Measurements from ENCODE around the gene CD300E.

CD300E gene, protein sequence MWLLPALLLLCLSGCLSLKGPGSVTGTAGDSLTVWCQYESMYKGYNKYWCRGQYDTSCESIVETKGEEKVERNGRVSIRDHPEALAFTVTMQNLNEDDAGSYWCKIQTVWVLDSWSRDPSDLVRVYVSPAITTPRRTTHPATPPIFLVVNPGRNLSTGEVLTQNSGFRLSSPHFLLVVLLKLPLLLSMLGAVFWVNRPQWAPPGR

DNA sequence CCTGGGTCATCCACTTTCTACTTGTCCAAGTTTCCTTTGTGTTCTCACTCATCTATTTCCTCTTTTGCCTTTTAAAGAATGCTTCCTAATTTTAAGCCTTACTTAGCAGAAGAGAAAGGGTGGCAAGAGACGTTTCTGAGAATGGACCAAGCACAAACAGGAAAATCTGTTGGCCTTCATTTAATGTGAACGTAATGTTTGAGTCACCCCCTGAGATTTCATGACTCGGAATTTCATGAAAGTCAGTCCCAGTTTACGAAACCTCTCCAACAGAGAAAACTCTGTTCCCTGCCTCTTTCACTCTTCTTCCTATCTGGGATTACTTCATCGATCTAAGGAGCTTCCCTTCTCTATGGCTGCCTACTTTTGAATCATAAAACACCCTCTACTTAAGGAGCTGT lies at the start of gene CD300E:
Gene CD300E, minus strand, starts transcription at position 46 of the 401 bp plus-strand sequence. CDS start 117 bp downstream, outside the sequence.
- Histone ChIP-seq H3K4me1 (ENCODE audit: insufficient read depth, low read length) (no peaks in the 10 kb centered on the region), H3K4me3 (ENCODE audit: low read depth in 1 of 2, low read length in 2 of 2) (no peak within 1 kb of the TSS), H3K9me3 (ENCODE audit: low read length) (no peaks in the 10 kb centered on the region), H3K36me3 (ENCODE audit: insufficient read depth, low read length) (no peaks in the 10 kb centered on the region), H3K9ac (ENCODE audit: low read length) (no peak within 1 kb of the TSS), H3K27ac (ENCODE audit: low read depth, low read length) (no peak within 1 kb of the TSS), H3K27me3 (ENCODE audit: control insufficient read depth in 1 of 2, insufficient read depth in 2 of 2, low read length in 2 of 2) (peaks cover 0 to 4% of the 10 kb centered on the region in 2 donors)

DNA sequence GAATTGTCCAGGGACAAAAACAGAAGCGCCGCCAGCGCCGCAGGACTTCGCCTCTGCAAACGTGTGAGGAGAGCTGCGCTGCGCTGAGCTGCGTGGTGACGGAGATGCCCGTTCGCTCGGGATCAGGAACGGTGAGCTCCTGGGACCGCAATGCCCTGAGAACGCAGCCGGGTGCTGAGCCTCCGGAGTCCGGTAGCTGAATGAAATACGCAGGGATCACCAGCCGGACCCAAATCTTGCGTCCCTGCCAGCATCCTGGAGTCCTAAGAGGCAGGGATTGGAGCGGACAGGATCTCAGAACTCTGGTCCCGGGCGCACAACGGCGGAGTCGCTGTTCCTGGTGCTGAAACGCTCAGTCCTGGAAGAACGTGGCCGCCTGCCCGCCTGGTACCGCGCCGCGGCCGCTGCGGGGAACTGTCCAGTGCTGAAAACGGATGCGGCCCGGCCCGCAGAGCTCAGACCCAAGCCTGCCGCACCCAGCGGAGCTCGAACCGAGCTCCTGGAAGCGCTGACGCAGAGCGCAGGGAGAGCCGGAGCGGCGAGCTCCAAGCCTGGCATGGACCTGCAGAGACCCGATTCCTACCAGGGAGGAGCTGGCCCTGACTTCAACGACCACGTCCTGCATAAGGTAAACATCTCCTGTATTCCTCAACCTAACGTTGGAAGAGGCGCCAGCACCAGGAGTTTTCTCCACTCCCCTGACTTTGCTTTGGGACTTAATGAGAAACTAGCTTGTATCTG lies 47.7 kb upstream of the CD300E start:
- H3K4me3 ChIP-seq (ENCODE audit: low read depth in 1 of 2, low read length in 2 of 2) = no peak overlapping the region
- no peaks in the 10 kb centered on the region for H3K9me3 ChIP-seq (ENCODE audit: low read length)
- no peaks in the 10 kb centered on the region for H3K36me3 ChIP-seq (ENCODE audit: insufficient read depth, low read length)
- no peak overlapping the region for H3K9ac ChIP-seq (ENCODE audit: low read length)
- no peaks in the 10 kb centered on the region for H3K27me3 ChIP-seq (ENCODE audit: control insufficient read depth in 1 of 2, insufficient read depth in 2 of 2, low read length in 2 of 2)
- H3K27ac ChIP-seq (ENCODE audit: low read depth, low read length) = no peak overlapping the region
- no peaks in the 10 kb centered on the region for H3K4me1 ChIP-seq (ENCODE audit: insufficient read depth, low read length)

DNA sequence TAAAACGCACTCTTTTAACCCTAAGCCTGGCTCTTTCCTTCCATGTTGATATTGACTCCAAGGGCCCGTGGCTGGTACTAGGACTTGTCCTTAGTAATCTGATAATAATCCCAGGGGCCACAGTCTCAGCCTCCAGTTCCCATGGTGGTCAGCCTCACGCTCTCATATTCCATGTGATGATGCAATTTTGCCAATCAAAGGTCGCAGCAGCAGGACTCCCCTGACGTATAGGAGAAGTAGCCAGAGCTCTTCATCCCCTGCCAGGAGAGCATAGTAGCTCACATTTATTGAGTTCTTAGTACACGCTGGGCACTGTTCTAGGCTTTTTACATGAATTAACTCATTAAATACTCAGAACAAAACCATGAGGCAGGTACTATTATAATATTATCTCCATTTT lies 46.8 kb upstream of the CD300E start:
- no peak overlapping the region for H3K4me3 ChIP-seq (ENCODE audit: low read depth in 1 of 2, low read length in 2 of 2)
- H3K27ac ChIP-seq (ENCODE audit: low read depth, low read length) = no peak overlapping the region
- H3K4me1 ChIP-seq (ENCODE audit: insufficient read depth, low read length) = no peaks in the 10 kb centered on the region
- H3K27me3 ChIP-seq (ENCODE audit: control insufficient read depth in 1 of 2, insufficient read depth in 2 of 2, low read length in 2 of 2) = no peaks in the 10 kb centered on the region
- no peaks in the 10 kb centered on the region for H3K9me3 ChIP-seq (ENCODE audit: low read length)
- H3K36me3 ChIP-seq (ENCODE audit: insufficient read depth, low read length) = no peaks in the 10 kb centered on the region
- H3K9ac ChIP-seq (ENCODE audit: low read length) = no peak overlapping the region

DNA sequence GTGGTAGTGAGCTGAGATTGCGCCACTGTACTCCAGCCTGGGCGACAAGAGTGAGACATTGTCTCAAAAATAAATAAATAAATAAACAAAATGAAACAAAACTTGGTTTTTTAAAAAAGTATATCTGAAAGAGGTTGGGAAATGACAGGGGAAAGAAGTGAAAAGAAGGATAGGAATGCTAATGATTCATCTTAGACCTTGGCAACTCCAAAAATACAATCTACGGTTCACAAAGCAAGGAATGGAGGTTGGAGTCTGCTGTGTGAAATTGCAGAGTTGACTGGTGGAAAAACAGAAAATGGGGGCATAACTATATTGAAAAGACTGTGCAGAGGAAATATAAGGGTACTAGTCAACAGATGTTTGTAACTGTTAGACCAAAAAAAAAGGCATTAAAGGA lies 40.0 kb upstream of the CD300E start:
- Histone ChIP-seq H3K36me3 (ENCODE audit: insufficient read depth, low read length) (no peaks in the 10 kb centered on the region), H3K27me3 (ENCODE audit: control insufficient read depth in 1 of 2, insufficient read depth in 2 of 2, low read length in 2 of 2) (no peaks in the 10 kb centered on the region), H3K4me3 (ENCODE audit: low read depth in 1 of 2, low read length in 2 of 2) (no peak overlapping the region)

DNA sequence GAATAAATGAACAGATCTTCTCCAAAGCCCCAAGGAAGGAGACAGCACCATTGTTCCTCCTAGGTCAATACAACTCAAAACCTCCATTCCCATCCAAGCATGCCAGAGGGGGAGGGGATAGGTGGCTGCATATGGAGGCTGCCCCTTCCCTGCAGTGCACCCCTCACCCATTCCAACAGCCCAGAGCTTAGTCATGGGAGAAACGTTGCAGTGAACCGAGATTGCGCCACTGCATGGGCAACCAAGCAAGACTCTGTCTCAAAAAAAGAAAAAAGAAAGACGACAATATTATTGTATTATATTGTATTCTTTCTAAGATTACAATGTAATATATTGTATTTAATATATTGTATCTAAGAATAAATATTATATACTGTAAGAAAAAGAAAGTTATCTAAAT lies 36.4 kb upstream of the CD300E start:
- Histone ChIP-seq H3K27me3 (ENCODE audit: control insufficient read depth in 1 of 2, insufficient read depth in 2 of 2, low read length in 2 of 2) (no peaks in the 10 kb centered on the region), H3K36me3 (ENCODE audit: insufficient read depth, low read length) (no peaks in the 10 kb centered on the region), H3K4me3 (ENCODE audit: low read depth in 1 of 2, low read length in 2 of 2) (no peak overlapping the region), H3K9ac (ENCODE audit: low read length) (no peak overlapping the region), H3K9me3 (ENCODE audit: low read length) (no peaks in the 10 kb centered on the region), H3K4me1 (ENCODE audit: insufficient read depth, low read length) (no peaks in the 10 kb centered on the region), H3K27ac (ENCODE audit: low read depth, low read length) (no peak overlapping the region)

More for the DNA sequence above, 40.0 kb upstream of the CD300E start:
- Histone ChIP-seq H3K9ac (ENCODE audit: low read length) (no peak overlapping the region), H3K27ac (ENCODE audit: low read depth, low read length) (no peak overlapping the region), H3K9me3 (ENCODE audit: low read length) (no peaks in the 10 kb centered on the region), H3K4me1 (ENCODE audit: insufficient read depth, low read length) (no peaks in the 10 kb centered on the region)

DNA sequence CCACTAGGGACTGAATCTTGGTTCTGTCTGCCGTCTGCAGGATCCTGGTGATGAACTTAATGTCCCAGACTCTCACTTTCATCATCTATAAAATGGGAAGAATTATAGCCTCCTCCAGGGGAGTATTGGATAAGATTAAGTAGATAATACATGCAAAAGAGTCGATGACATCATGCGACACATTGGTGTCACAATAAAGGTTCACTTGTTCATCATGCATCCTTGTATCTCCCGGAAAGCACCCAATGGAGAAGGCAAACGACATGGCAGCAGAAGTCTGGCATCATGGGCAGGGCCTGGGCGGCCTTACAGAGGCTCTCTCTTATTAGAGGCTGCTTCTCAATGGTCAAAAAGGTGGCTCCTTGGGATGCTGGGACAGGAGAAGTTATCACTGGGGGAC lies 35.1 kb upstream of the CD300E start:
- no peak overlapping the region for H3K9ac ChIP-seq (ENCODE audit: low read length)
- H3K4me1 ChIP-seq (ENCODE audit: insufficient read depth, low read length) = no peaks in the 10 kb centered on the region
- H3K27me3 ChIP-seq (ENCODE audit: control insufficient read depth in 1 of 2, insufficient read depth in 2 of 2, low read length in 2 of 2) = peaks cover 0 to 6% of the 10 kb centered on the region in 2 donors
- no peak overlapping the region for H3K4me3 ChIP-seq (ENCODE audit: low read depth in 1 of 2, low read length in 2 of 2)
- no peak overlapping the region for H3K27ac ChIP-seq (ENCODE audit: low read depth, low read length)
- no peaks in the 10 kb centered on the region for H3K36me3 ChIP-seq (ENCODE audit: insufficient read depth, low read length)
- no peaks in the 10 kb centered on the region for H3K9me3 ChIP-seq (ENCODE audit: low read length)

DNA sequence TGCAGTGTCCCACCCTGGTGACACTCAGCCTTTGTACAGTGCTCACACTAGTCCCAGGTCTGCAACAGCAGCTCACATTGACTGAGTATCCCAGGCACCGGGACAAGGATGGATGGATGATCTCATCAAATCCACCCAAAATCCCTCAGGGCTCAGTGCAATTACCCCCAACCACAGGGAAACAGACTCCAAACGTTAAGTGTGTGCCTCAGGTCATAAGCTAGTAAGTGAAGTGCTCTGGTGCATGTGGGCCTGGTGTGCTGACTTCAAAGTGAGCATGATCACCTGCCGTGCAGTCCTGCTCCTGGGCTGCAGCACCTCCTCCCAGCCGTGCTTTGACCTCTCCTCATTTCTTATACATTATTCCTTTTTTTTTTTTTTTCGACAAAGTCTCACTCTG lies 31.2 kb upstream of the CD300E start:
- Histone ChIP-seq H3K36me3 (ENCODE audit: insufficient read depth, low read length) (no peaks in the 10 kb centered on the region), H3K4me3 (ENCODE audit: low read depth in 1 of 2, low read length in 2 of 2) (no peak overlapping the region), H3K4me1 (ENCODE audit: insufficient read depth, low read length) (no peaks in the 10 kb centered on the region), H3K27ac (ENCODE audit: low read depth, low read length) (no peak overlapping the region), H3K27me3 (ENCODE audit: control insufficient read depth in 1 of 2, insufficient read depth in 2 of 2, low read length in 2 of 2) (peaks cover 4 to 6% of the 10 kb centered on the region in 2 donors), H3K9me3 (ENCODE audit: low read length) (no peaks in the 10 kb centered on the region), H3K9ac (ENCODE audit: low read length) (no peak overlapping the region)

DNA sequence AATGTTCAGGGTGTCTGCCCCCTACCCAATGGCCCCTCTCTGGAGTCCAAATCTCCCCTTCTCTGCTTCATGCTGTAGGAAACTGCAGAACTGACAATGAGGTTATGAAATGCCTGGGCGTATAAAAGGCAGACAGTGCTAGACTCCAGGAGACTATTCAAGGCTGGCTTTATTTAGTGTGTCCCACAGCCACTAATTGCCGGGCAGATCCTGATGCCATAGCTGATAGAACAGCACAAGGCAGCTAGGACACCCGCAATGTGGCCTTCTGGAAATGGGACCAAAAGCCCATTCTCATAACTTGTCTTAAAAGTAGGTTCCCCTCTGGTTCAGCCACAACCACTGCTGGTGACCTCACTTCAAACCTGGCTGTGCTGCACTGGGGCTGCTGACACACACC lies 28.5 kb upstream of the CD300E start:
- H3K27ac ChIP-seq (ENCODE audit: low read depth, low read length) = no peak overlapping the region
- H3K27me3 ChIP-seq (ENCODE audit: control insufficient read depth in 1 of 2, insufficient read depth in 2 of 2, low read length in 2 of 2) = peaks cover 4 to 6% of the 10 kb centered on the region in 2 donors
- no peaks in the 10 kb centered on the region for H3K36me3 ChIP-seq (ENCODE audit: insufficient read depth, low read length)
- H3K9ac ChIP-seq (ENCODE audit: low read length) = no peak overlapping the region
- no peaks in the 10 kb centered on the region for H3K9me3 ChIP-seq (ENCODE audit: low read length)
- peaks cover 4% of the 10 kb centered on the region for H3K4me1 ChIP-seq (ENCODE audit: insufficient read depth, low read length)
- H3K4me3 ChIP-seq (ENCODE audit: low read depth in 1 of 2, low read length in 2 of 2) = no peak overlapping the region

DNA sequence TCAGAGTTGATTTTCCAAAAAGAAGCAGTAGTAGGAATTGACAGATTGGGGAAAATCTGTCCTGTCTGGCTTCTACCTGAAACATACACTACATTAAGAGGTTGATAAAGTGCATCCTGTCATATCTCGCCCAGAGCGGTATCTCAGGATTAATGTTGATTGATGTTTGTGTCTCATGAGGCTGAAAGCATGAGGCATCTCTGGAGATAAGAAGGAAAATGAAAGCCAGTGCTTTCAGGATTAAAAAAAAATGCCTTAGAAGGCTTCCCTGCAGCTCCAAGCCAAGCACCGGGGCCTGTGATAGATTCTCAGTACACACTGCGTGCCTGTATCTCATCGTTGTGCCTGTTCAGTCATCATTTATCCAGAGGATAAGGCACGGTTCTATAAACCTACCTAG lies 26.4 kb upstream of the CD300E start:
- H3K9me3 ChIP-seq (ENCODE audit: low read length) = no peaks in the 10 kb centered on the region
- no peak overlapping the region for H3K27ac ChIP-seq (ENCODE audit: low read depth, low read length)
- H3K36me3 ChIP-seq (ENCODE audit: insufficient read depth, low read length) = no peaks in the 10 kb centered on the region
- peaks cover 4 to 6% of the 10 kb centered on the region in 2 donors for H3K27me3 ChIP-seq (ENCODE audit: control insufficient read depth in 1 of 2, insufficient read depth in 2 of 2, low read length in 2 of 2)
- H3K4me1 ChIP-seq (ENCODE audit: insufficient read depth, low read length) = peaks cover 4% of the 10 kb centered on the region
- H3K4me3 ChIP-seq (ENCODE audit: low read depth in 1 of 2, low read length in 2 of 2) = no peak overlapping the region
- H3K9ac ChIP-seq (ENCODE audit: low read length) = no peak overlapping the region

DNA sequence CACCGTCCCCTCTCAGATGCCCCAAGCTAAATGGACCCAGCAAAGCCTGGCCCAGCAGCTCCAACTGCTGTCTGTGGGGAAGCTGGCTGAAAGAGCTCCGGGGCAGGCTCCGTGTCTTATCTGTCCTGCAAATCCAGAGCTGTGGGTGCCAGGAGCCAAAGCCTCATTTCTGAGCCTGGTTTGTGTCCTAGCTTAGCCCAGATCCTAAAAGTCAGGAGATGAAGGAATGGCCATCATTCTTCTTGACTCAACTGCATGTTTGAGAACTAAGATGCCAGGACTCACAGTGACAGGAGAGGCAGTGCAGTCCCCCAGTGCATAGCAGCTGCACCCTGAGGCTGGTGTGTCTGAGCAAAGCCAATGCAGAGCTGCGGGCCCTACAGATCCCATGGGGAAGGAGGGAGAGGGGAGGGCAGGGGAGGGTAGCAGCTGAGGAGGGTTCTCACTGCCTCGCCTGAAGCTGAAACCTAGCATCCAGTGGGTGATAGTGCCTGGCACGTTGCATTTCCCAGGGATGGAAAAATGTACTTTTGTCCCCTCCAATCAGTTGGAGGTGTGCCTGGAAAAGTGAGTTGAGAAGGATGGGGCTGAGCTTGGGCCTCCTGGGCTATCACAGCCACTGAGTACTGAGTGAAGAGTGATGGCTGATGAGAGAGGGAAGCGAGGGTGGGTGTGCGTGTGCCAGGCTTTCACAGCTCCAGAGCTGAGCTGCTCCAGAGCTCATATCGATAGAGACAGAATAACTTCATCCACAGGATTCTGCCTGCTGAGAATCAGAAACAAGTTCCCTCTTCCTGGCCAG lies 24.5 kb upstream of the CD300E start:
- Histone ChIP-seq H3K27me3 (ENCODE audit: control insufficient read depth in 1 of 2, insufficient read depth in 2 of 2, low read length in 2 of 2) (peaks cover 0 to 2% of the 10 kb centered on the region in 2 donors), H3K4me3 (ENCODE audit: low read depth in 1 of 2, low read length in 2 of 2) (no peak overlapping the region), H3K36me3 (ENCODE audit: insufficient read depth, low read length) (no peaks in the 10 kb centered on the region), H3K4me1 (ENCODE audit: insufficient read depth, low read length) (peaks cover 4% of the 10 kb centered on the region), H3K9ac (ENCODE audit: low read length) (no peak overlapping the region), H3K27ac (ENCODE audit: low read depth, low read length) (no peak overlapping the region), H3K9me3 (ENCODE audit: low read length) (no peaks in the 10 kb centered on the region)

DNA sequence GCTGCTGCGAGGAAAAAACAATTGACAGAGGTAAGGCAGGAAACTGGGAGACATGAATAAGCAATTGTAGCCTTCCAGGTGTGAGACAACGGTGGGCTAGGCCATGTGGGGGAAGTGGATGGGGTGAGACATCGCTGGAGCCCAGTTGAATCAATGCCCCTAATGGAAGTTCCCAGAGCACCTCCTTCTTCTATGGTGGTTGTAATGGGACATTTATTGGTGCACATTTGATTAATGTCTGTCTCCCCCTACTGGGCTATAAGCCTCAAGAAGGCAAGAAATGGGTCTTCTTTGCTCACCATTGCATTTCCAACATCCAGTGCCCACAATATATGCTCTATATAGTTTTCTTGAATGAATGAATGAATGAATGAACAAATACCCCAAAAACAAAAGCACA lies 22.7 kb upstream of the CD300E start:
- H3K27me3 ChIP-seq (ENCODE audit: control insufficient read depth in 1 of 2, insufficient read depth in 2 of 2, low read length in 2 of 2) = no peaks in the 10 kb centered on the region
- no peak overlapping the region for H3K9ac ChIP-seq (ENCODE audit: low read length)
- no peaks in the 10 kb centered on the region for H3K9me3 ChIP-seq (ENCODE audit: low read length)
- H3K4me3 ChIP-seq (ENCODE audit: low read depth in 1 of 2, low read length in 2 of 2) = no peak overlapping the region
- no peaks in the 10 kb centered on the region for H3K36me3 ChIP-seq (ENCODE audit: insufficient read depth, low read length)
- H3K27ac ChIP-seq (ENCODE audit: low read depth, low read length) = no peak overlapping the region
- H3K4me1 ChIP-seq (ENCODE audit: insufficient read depth, low read length) = peaks cover 4% of the 10 kb centered on the region

Data from muscle layer of colon (tissue), 2 donors.